HG03025 (cell line): ENCODE results near the gene ZFPL1.
"Not testable (repeated sequence)": the region's sequence is repeated elsewhere in the genome, so short reads cannot be mapped to it uniquely, and the experiment has no call there.

Experiments used
- ATAC-seq: cut with Tn5 transposase; IDR thresholded peaks from one replicate; pipeline ENCODE4 v1.9.1; 2021; ENCODE audit warnings: mild to moderate bottlenecking, moderate library complexity; ENCODE audit not compliant: unreplicated experiment, low FRiP score

ZFPL1 gene

GRCh38 chr11:65112546-65113360, 28.7 kb downstream of the ZFPL1 start:
- no peak for ATAC-seq

- ATAC-seq, result no peak
Measured at GRCh38 chr11:65113361-65113756, 29.3 kb downstream of the ZFPL1 start.

GRCh38 chr11:65113839-65114238, 29.8 kb downstream of the ZFPL1 start:
- ATAC-seq, result no peak

GRCh38 chr11:65114538-65115171, 30.6 kb downstream of the ZFPL1 start:
- no peak for ATAC-seq

- no peak for ATAC-seq
Measured at GRCh38 chr11:65115361-65116082, 31.5 kb downstream of the ZFPL1 start.

- peak; percentile 1 for ATAC-seq
Measured at GRCh38 chr11:65116370-65117205, 32.6 kb downstream of the ZFPL1 start.

GRCh38 chr11:65117206-65118096, 33.4 kb downstream of the ZFPL1 start, which contains the start of gene ZNHIT2:
Gene ZNHIT2, minus strand, starts transcription at chr11:65117701. Its CDS starts 48 bp downstream, at chr11:65117653.
- ATAC-seq, result peak; percentile 47

- ATAC-seq, result no peak
Measured at GRCh38 chr11:65118097-65118837, 34.2 kb downstream of the ZFPL1 start.

- ATAC-seq, result not testable (repeated sequence)
Measured at GRCh38 chr11:65118891-65119669, 35.1 kb downstream of the ZFPL1 start.

- ATAC-seq, result no peak
Measured at GRCh38 chr11:65119670-65119995, 35.6 kb downstream of the ZFPL1 start.

GRCh38 chr11:65120831-65121230, 36.8 kb downstream of the ZFPL1 start:
- no peak for ATAC-seq

GRCh38 chr11:65121447-65121864, 37.4 kb downstream of the ZFPL1 start:
- no peak for ATAC-seq

GRCh38 chr11:65121865-65122696, 38.1 kb downstream of the ZFPL1 start, which contains the start of the genes FAU and MRPL49:
Gene FAU, minus strand, starts transcription at chr11:65122134. Its CDS starts 321 bp downstream, at chr11:65121813.
Gene MRPL49, plus strand, starts transcription at chr11:65122321. Its CDS starts 26 bp downstream, at chr11:65122347.
- peak; percentile 64 for ATAC-seq

- no peak for ATAC-seq
Measured at GRCh38 chr11:65124480-65125196, 40.6 kb downstream of the ZFPL1 start.

GRCh38 chr11:65125197-65126056, 41.4 kb downstream of the ZFPL1 start:
- ATAC-seq, result no peak
